ENCODE data around the gene ADK.

Gene ADK

DNA sequence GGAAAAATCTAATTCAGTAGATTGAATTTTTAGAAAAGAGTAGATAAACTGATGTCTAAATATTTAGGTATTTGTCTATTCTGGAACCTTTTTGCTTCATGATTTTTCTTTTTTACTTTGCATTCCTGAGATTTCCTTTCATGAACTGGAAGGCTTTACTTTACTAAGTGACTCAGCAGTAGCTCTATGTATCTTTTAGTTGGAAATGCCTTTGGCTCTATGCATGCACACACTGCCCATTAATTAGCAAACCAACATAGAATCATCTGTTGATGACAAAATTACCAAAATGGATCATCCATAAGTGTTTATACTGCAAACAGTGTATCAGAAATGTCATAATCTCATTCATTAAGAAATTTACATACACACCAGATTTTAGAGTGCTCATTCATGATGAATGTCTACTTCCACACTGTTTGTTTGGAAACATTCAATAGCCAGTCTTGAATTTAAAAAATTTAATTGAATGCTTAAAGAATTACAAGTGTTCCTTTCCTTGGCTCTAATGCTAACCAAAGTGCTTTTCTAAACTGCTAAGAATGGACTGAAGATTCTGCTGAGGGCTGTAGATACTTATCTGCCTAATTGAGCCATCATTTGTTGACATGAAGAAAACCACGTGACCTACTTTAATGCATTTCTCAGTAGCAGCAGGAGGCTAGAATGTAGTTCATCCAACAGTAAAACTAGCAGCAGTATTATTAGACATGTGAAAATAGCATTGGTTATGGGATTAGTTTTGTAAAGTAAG lies 282.0 kb downstream of the ADK start:
- peaks cover 27% of the 10 kb centered on the region for H3K4me1 ChIP-seq (ENCODE audit: control insufficient read depth, insufficient read depth, low read length)
- H3K27me3 ChIP-seq (replicated peaks; ENCODE audit: control insufficient read depth, insufficient read depth, low read length): no peaks in the 10 kb centered on the region
- no peak overlapping the region for H3K4me3 ChIP-seq (ENCODE audit: low read length)
- DNase-seq (ENCODE audit: low read depth): peak; percentile 66
- no peak overlapping the region for H3K9ac ChIP-seq (ENCODE audit: low read length)
- H3K36me3 ChIP-seq (ENCODE audit: control insufficient read depth, insufficient read depth, low read length, severe bottlenecking): no peaks in the 10 kb centered on the region
- no peaks in the 10 kb centered on the region for H3K9me3 ChIP-seq (ENCODE audit: control insufficient read depth, low read length)

GRCh38 chr10:74433595-74433956 lies 282.6 kb downstream of the ADK start:
- no peak overlapping the region for H3K4me3 ChIP-seq (ENCODE audit: low read length)
- no peaks in the 10 kb centered on the region for H3K9me3 ChIP-seq (ENCODE audit: control insufficient read depth, low read length)
- no peak overlapping the region for H3K9ac ChIP-seq (ENCODE audit: low read length)
- peaks cover 28% of the 10 kb centered on the region for H3K4me1 ChIP-seq (ENCODE audit: control insufficient read depth, insufficient read depth, low read length)
- H3K36me3 ChIP-seq (ENCODE audit: control insufficient read depth, insufficient read depth, low read length, severe bottlenecking): no peaks in the 10 kb centered on the region
- no peaks in the 10 kb centered on the region for H3K27me3 ChIP-seq (replicated peaks; ENCODE audit: control insufficient read depth, insufficient read depth, low read length)
- peak; percentile 10 for DNase-seq (ENCODE audit: low read depth)

- Histone ChIP-seq H3K9ac (ENCODE audit: low read length) (no peak overlapping the region), H3K4me1 (ENCODE audit: control insufficient read depth, insufficient read depth, low read length) (peaks cover 28% of the 10 kb centered on the region), H3K9me3 (ENCODE audit: control insufficient read depth, low read length) (no peaks in the 10 kb centered on the region), H3K36me3 (ENCODE audit: control insufficient read depth, insufficient read depth, low read length, severe bottlenecking) (no peaks in the 10 kb centered on the region), H3K4me3 (ENCODE audit: low read length) (no peak overlapping the region), H3K27me3 (replicated peaks; ENCODE audit: control insufficient read depth, insufficient read depth, low read length) (no peaks in the 10 kb centered on the region)
- peak; percentile 30 for DNase-seq (ENCODE audit: low read depth)
Observed at GRCh38 chr10:74433993-74434392, 283.0 kb downstream of the ADK start.

DNA sequence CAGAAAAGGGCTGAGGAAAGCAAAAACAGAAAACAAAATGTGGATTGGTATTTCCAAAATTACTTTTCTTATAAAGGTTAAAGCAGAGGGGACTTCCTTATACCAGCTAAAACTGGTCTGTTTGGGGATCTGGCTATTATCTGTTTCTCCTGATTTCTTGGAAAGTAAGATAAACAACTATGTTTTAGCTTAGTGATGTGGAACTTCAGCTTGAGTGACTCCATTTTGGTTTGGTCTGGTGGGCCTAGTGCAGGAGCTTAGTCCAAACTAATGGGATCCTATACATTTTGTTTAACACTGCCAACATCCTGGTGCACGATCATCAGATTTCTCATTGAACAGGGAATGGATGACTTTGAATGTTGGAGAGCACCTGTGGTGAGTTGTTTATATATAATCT lies 283.5 kb downstream of the ADK start:
- H3K9me3 ChIP-seq (ENCODE audit: control insufficient read depth, low read length): no peaks in the 10 kb centered on the region
- peaks cover 28% of the 10 kb centered on the region for H3K4me1 ChIP-seq (ENCODE audit: control insufficient read depth, insufficient read depth, low read length)
- H3K36me3 ChIP-seq (ENCODE audit: control insufficient read depth, insufficient read depth, low read length, severe bottlenecking): no peaks in the 10 kb centered on the region
- no peak for DNase-seq (ENCODE audit: low read depth)
- H3K4me3 ChIP-seq (ENCODE audit: low read length): no peak overlapping the region
- H3K27me3 ChIP-seq (replicated peaks; ENCODE audit: control insufficient read depth, insufficient read depth, low read length): no peaks in the 10 kb centered on the region
- no peak overlapping the region for H3K9ac ChIP-seq (ENCODE audit: low read length)

DNA sequence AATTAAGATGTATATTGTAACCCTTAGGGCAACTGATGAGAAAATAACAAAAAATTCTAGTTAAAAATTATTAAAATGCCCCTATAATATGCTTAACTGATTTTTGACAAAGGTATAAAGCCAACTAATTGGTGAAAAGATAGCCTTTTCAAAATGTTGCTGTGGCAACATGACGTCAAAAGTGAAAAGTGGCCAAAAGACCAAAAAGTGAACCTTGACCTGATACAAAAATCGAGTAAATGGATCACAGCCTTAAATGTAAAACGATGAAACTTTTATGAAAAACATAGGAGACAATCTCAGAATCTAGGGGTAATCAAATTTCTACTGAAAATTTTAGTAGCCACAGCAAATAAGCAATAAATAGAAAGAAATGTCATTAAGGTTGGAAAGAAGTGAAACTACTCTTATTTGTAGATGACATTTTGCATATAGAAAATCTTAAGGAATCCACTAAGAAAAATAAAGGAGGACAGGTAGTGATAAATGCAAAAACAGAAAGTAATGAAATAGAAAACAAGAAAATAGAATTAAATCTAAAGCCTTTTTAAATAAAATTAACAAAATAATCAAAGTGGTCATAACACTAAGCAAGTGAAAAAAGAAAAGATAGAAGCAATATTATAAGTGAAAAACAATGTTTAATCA lies 285.6 kb downstream of the ADK start:
- Histone ChIP-seq H3K36me3 (ENCODE audit: control insufficient read depth, insufficient read depth, low read length, severe bottlenecking) (no peaks in the 10 kb centered on the region), H3K27me3 (replicated peaks; ENCODE audit: control insufficient read depth, insufficient read depth, low read length) (no peaks in the 10 kb centered on the region), H3K4me1 (ENCODE audit: control insufficient read depth, insufficient read depth, low read length) (peaks cover 28% of the 10 kb centered on the region), H3K9me3 (ENCODE audit: control insufficient read depth, low read length) (no peaks in the 10 kb centered on the region), H3K9ac (ENCODE audit: low read length) (no peak overlapping the region), H3K4me3 (ENCODE audit: low read length) (no peak overlapping the region)
- DNase-seq (ENCODE audit: low read depth): no peak

- DNase-seq (ENCODE audit: low read depth): peak; percentile 52
- H3K4me3 ChIP-seq (ENCODE audit: low read length): no peak overlapping the region
- H3K27me3 ChIP-seq (replicated peaks; ENCODE audit: control insufficient read depth, insufficient read depth, low read length): no peaks in the 10 kb centered on the region
- no peaks in the 10 kb centered on the region for H3K36me3 ChIP-seq (ENCODE audit: control insufficient read depth, insufficient read depth, low read length, severe bottlenecking)
- H3K9me3 ChIP-seq (ENCODE audit: control insufficient read depth, low read length): no peaks in the 10 kb centered on the region
- H3K4me1 ChIP-seq (ENCODE audit: control insufficient read depth, insufficient read depth, low read length): peaks cover 22% of the 10 kb centered on the region
- H3K9ac ChIP-seq (ENCODE audit: low read length): no peak overlapping the region
Observed at GRCh38 chr10:74437822-74438221, 286.8 kb downstream of the ADK start.

DNA sequence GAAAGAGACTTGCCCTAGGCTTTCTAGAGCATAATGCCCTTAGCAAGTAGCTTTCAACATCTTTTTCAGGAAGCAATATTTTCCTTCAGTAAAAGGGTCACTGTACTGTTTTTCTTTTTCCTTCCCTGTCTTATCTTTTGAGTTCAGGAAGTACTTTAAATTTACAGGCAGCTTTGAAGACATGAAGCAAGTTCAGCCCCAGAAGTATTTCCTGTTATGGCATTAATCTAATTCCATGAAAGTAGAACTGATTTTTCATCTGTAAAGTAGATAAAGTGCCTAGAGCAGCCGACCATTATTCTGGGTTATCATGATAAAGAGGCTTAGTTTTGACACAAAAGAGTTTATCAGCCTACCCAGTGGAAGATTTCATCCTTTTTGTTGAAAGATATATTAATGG lies 288.2 kb downstream of the ADK start:
- Histone ChIP-seq H3K9me3 (ENCODE audit: control insufficient read depth, low read length) (no peaks in the 10 kb centered on the region), H3K36me3 (ENCODE audit: control insufficient read depth, insufficient read depth, low read length, severe bottlenecking) (no peaks in the 10 kb centered on the region), H3K4me1 (ENCODE audit: control insufficient read depth, insufficient read depth, low read length) (peaks cover 9% of the 10 kb centered on the region), H3K27me3 (replicated peaks; ENCODE audit: control insufficient read depth, insufficient read depth, low read length) (no peaks in the 10 kb centered on the region), H3K9ac (ENCODE audit: low read length) (no peak overlapping the region), H3K4me3 (ENCODE audit: low read length) (no peak overlapping the region)
- DNase-seq (ENCODE audit: low read depth): peak; percentile 28

DNA sequence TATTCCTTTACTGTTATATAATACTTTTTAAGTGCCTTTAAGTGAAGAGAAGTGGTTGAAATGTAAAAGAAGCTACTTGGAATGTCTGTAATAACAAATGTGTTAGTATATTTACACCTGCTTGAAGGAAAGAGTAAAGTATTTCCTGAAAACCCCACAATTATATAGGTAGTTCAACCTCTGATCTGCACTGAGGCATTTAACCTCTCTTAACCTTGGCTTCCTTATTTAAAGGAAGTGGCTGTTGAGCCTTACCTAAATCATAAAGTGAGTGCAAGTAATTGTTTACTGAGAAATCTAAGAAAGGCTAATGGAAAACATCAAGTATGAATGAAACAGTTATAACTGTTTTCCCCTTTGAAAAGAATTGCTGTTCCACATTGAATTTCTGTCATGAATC lies 294.5 kb downstream of the ADK start:
- Histone ChIP-seq H3K4me1 (ENCODE audit: control insufficient read depth, insufficient read depth, low read length) (no peaks in the 10 kb centered on the region), H3K4me3 (ENCODE audit: low read length) (no peak overlapping the region), H3K36me3 (ENCODE audit: control insufficient read depth, insufficient read depth, low read length, severe bottlenecking) (no peaks in the 10 kb centered on the region), H3K9me3 (ENCODE audit: control insufficient read depth, low read length) (no peaks in the 10 kb centered on the region), H3K9ac (ENCODE audit: low read length) (no peak overlapping the region), H3K27me3 (replicated peaks; ENCODE audit: control insufficient read depth, insufficient read depth, low read length) (no peaks in the 10 kb centered on the region)
- no peak for DNase-seq (ENCODE audit: low read depth)

DNA sequence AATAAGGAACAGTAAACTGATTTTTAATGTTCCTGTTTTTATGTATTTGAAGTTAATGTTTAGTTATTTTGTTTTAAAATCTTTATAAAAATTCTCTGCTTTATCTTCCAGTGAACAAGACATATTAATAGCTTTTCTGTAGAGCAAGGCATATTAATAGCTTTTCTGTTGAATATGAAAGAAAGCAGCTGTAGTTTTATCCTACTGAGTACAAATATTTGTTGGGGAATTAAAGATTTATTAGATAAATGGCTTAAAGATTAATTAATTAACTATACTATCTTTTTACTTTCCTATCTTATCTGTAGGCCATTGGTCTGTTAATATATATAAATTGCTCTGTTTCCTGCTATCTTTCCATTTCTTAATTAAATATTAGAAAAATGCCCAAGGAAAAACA lies 299.6 kb downstream of the ADK start:
- Histone ChIP-seq H3K4me1 (ENCODE audit: control insufficient read depth, insufficient read depth, low read length) (no peaks in the 10 kb centered on the region), H3K36me3 (ENCODE audit: control insufficient read depth, insufficient read depth, low read length, severe bottlenecking) (no peaks in the 10 kb centered on the region), H3K4me3 (ENCODE audit: low read length) (no peak overlapping the region), H3K27me3 (replicated peaks; ENCODE audit: control insufficient read depth, insufficient read depth, low read length) (no peaks in the 10 kb centered on the region), H3K9me3 (ENCODE audit: control insufficient read depth, low read length) (no peaks in the 10 kb centered on the region), H3K9ac (ENCODE audit: low read length) (no peak overlapping the region)
- DNase-seq (ENCODE audit: low read depth): no peak

DNA sequence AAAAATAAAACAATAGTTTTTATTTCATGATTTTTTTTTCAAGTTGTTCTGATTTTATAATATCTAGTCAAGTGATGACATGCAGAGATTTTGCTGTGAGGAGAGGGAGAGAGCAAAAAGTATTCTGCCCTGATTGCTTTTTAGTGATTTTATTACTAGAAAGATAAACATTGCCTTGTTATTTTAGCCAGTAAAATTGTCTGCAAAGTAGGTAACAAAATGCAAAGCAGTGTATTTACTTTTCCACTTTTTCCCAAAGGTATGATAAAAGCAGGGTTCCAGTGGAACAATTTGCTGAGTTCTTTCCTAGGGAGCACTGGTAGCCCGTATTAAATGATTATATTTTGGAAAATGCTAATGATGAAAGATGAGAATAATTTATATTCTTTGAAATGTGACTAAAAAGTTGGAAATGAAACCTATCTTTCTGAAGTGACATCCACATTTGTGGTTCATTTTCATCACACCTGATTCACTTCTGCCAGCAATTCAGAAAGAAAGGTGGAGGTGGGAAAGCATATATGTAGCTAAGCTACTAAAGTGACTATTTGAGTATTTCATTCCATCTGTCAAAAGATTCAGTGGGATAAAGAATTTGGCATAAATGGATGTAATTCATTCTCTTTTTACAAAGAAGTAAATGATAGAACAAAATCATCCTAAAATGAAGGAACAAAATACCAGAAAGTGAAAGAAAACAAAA lies 300.3 kb downstream of the ADK start:
- no peaks in the 10 kb centered on the region for H3K9me3 ChIP-seq (ENCODE audit: control insufficient read depth, low read length)
- DNase-seq (ENCODE audit: low read depth): no peak
- no peaks in the 10 kb centered on the region for H3K36me3 ChIP-seq (ENCODE audit: control insufficient read depth, insufficient read depth, low read length, severe bottlenecking)
- no peak overlapping the region for H3K9ac ChIP-seq (ENCODE audit: low read length)
- H3K4me3 ChIP-seq (ENCODE audit: low read length): no peak overlapping the region
- H3K27me3 ChIP-seq (replicated peaks; ENCODE audit: control insufficient read depth, insufficient read depth, low read length): no peaks in the 10 kb centered on the region
- no peaks in the 10 kb centered on the region for H3K4me1 ChIP-seq (ENCODE audit: control insufficient read depth, insufficient read depth, low read length)

- DNase-seq (ENCODE audit: low read depth): no peak
- no peaks in the 10 kb centered on the region for H3K27me3 ChIP-seq (replicated peaks; ENCODE audit: control insufficient read depth, insufficient read depth, low read length)
- H3K9me3 ChIP-seq (ENCODE audit: control insufficient read depth, low read length): no peaks in the 10 kb centered on the region
- H3K4me1 ChIP-seq (ENCODE audit: control insufficient read depth, insufficient read depth, low read length): no peaks in the 10 kb centered on the region
- no peaks in the 10 kb centered on the region for H3K36me3 ChIP-seq (ENCODE audit: control insufficient read depth, insufficient read depth, low read length, severe bottlenecking)
- H3K9ac ChIP-seq (ENCODE audit: low read length): no peak overlapping the region
- H3K4me3 ChIP-seq (ENCODE audit: low read length): no peak overlapping the region
Observed at GRCh38 chr10:74453169-74453568, 302.1 kb downstream of the ADK start.

Measured in adipocyte (in vitro differentiated cells).